Lower lobe of right lung (tissue), 2 donors: Measurements from ENCODE around the gene AQP2. TPM values are rescaled to one million over a fixed set of nuclear protein-coding genes. Genes with fewer than 3 reads are reported as not detected.

Experiments
- ATAC-seq, 2 donors: fragments of 200-7000 bp; cut with Tn5 transposase; one replicate each; pipeline ENCODE4 v1.9.1; 2020 to 2022; ENCODE audit warnings: mild to moderate bottlenecking in 2 of 2, moderate library complexity in 2 of 2
- DNase-seq: peaks from one replicate; pipeline ENCODE4 v3.0.0-alpha.2; 2020
- H3K27ac ChIP-seq: fragments of 200-600 bp; one replicate; pipeline ENCODE4 v1.8.0; 2022
- H3K27me3 ChIP-seq: fragments of 200-600 bp; one replicate; pipeline ENCODE4 v1.8.0; 2022; ENCODE audit warnings: low read depth
- H3K36me3 ChIP-seq: fragments of 200-600 bp; one replicate; pipeline ENCODE4 v1.8.0; 2022; ENCODE audit warnings: mild to moderate bottlenecking
- H3K4me1 ChIP-seq: fragments of 200-600 bp; one replicate; pipeline ENCODE4 v1.8.0; 2022
- H3K4me3 ChIP-seq: fragments of 200-600 bp; one replicate; pipeline ENCODE4 v1.8.0; 2022; ENCODE audit warnings: mild to moderate bottlenecking
- H3K9me3 ChIP-seq: fragments of 200-600 bp; one replicate; pipeline ENCODE4 v1.8.0; 2022
- intact Hi-C: fragments of 100-400 bp; cut with DNase I; formaldehyde crosslinking; loops from one replicate; pipeline ENCODE4 v1.11.0; 2022
- total RNA-seq: library from RNA; stranded (reverse); fragmentation: NEBNext Ultra II Directional; extraction: Animal tissue kit (Norgen Biotek cat#: 25700); gene quantifications from one replicate; pipeline ENCODE4 v1.2.1, GENCODE V29; 2021
- TF ChIP-seq, protein P1 (sequence below): fragments of 200-600 bp; IDR thresholded peaks from one replicate; pipeline ENCODE4 v1.8.0; 2022; ENCODE audit warnings: antibody characterized with exemption, mild to moderate bottlenecking
- donor health status: DM: no; HTN: yes; CAD: no; lungs with severe emphysema.

The AQP2 gene
- total RNA-seq, 1 donor from 2014 or later = not detected

DNA sequence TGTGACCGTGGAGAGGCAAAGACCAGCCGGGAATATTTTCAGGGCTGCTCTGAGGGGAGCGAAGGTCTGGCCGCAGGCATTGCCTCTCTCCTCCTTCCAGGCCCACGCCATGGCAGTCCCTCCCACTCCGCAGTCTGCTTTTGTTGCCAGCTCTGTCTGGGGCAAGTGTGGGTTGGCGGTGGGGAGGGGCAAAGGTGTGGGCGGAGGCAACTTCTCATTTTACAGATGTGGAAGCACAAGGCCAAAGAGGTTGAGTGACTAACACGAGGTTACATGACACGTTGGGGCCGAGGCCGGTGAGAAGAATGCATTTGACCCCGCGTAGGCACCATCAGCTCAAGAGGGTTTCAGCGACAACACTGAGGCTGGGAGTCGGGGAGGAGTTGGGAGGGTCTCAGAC, 40.7 kb upstream of the AQP2 start:
- H3K4me3 ChIP-seq = no peak overlapping the region
- DNase-seq = peak; percentile 81
- no peak overlapping the region for H3K27ac ChIP-seq
- ATAC-seq = peak; percentile 69 to 86
- H3K27me3 ChIP-seq = no peaks in the 10 kb centered on the region
- no peaks in the 10 kb centered on the region for H3K9me3 ChIP-seq
- intact Hi-C loops = no loop called here
- TF ChIP-seq, protein P1, sequence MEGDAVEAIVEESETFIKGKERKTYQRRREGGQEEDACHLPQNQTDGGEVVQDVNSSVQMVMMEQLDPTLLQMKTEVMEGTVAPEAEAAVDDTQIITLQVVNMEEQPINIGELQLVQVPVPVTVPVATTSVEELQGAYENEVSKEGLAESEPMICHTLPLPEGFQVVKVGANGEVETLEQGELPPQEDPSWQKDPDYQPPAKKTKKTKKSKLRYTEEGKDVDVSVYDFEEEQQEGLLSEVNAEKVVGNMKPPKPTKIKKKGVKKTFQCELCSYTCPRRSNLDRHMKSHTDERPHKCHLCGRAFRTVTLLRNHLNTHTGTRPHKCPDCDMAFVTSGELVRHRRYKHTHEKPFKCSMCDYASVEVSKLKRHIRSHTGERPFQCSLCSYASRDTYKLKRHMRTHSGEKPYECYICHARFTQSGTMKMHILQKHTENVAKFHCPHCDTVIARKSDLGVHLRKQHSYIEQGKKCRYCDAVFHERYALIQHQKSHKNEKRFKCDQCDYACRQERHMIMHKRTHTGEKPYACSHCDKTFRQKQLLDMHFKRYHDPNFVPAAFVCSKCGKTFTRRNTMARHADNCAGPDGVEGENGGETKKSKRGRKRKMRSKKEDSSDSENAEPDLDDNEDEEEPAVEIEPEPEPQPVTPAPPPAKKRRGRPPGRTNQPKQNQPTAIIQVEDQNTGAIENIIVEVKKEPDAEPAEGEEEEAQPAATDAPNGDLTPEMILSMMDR = no peak
- no peaks in the 10 kb centered on the region for H3K4me1 ChIP-seq
- H3K36me3 ChIP-seq = no peaks in the 10 kb centered on the region

DNA sequence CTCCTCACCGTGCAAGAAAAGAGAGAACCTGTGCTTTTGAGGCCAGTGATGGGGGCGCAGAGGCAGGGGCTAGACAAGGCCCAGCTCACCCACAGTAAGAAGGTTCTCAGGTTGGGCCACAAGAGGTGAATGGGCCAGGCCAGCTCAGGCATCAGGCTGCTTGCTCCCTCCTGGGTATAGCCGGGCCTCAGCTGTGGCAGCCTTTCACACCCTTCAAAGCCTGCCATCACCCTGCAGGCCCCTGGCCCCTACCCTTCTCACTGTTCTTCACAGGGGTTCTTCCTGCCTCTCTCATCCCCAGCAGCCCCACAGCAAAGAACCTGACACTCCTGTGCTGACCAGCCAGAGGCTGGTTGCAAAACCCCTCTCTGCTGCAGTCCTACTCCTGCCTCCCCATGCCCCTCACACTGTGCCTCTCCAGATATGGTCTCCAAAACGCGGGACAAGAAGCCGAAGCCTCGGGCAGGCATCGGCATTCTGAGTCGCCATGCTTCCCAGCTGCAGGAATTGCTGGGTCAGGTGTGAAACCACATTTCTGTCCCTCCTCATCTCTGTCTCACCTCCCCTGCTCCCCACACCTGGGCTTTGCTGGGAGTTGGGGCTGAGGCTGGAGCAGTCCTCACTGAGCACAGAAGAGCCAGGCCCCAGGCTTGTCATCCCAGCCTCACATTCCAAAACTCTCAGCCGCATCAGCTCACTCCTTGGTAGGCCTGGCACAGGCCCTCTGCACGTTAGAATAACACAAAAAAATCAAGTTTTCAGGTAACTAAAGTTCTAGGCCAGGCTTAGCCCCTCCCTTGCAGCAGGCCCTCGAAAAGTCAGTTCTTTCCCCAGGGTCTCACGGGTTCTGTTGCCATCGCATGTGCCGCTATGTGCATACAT, 40.0 kb upstream of the AQP2 start:
- DNase-seq (peak; percentile 20), ATAC-seq (no peak)

DNA sequence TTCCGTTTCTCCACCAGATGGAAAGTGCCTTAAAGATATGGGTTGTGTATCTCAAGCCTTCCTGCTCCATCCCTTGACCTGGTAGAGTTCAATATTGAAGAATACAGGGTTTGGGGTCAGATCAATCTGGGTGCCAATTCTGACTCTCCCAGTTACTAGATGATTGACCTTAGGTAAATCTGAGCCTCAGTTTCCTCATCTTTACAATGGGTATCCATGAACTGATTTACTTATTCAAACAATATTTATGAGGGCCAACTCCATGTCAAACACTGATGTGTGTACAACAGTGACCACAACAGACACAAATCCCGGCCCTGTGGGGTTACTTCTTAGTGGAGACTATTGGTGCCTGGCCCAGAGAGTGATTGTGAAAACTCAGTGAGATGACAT, 39.3 kb upstream of the AQP2 start:
- ATAC-seq = no peak

More for the DNA sequence above, 40.0 kb upstream of the AQP2 start:
- no peaks in the 10 kb centered on the region for H3K9me3 ChIP-seq
- intact Hi-C loops = no loop called here
- no peak overlapping the region for H3K4me3 ChIP-seq
- H3K27me3 ChIP-seq = no peaks in the 10 kb centered on the region
- H3K27ac ChIP-seq = no peak overlapping the region
- H3K36me3 ChIP-seq = no peaks in the 10 kb centered on the region
- TF ChIP-seq, protein P1 = no peak
- no peaks in the 10 kb centered on the region for H3K4me1 ChIP-seq

DNA sequence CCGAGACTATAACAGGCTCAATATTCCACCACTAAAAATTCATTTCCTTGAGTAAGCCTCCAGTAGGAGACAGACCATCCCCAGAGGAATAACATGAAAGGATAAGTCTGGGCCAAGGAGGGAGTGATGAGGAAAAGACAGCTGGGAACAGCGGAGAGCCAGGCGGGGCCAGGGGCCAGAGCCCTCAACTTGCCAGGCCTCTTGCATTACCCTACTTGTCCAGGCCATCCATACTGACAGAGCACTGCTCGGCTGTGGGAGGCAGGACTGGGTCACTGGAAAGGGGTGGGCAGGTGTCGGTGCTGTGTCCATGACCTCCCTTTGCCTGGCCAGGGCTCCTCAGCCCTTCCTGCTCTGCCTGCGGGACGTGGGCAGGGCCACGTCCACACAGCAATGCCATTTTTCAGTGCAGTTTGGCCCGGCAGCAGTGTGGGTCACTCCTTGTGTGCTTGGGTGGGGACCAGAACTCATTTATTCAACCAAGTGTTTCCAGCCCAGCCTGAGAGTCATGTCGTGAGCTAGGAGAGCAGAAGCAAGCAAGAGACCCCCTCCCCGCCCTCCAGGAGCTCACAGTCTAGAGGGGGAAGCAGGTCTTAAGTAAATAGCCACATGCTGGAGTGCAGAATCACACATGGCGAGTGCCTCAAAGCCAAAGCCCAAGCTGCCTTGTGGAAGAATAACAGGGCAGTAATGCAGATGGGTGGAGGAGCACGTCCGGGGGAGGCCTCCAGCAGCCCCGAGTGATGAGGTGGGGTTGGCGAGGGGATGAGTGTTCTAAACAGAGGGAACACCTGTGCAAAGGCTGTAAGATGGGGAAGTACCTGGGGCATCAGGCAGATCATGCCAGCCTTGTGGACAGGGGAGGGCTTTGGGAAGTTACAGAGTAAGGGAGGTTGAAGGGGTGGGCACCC, 37.9 kb upstream of the AQP2 start:
- Histone ChIP-seq H3K27me3 (no peaks in the 10 kb centered on the region), H3K4me1 (no peaks in the 10 kb centered on the region), H3K4me3 (no peak overlapping the region), H3K9me3 (no peaks in the 10 kb centered on the region), H3K36me3 (no peaks in the 10 kb centered on the region), H3K27ac (no peak overlapping the region)
- intact Hi-C loops = no loop called here
- ATAC-seq (peak in 1 of 2 donors; percentile 7), DNase-seq (no peak)
- TF ChIP-seq, protein P1 = no peak

More for the DNA sequence above, 39.3 kb upstream of the AQP2 start:
- no peak for DNase-seq
- Histone ChIP-seq H3K27me3 (no peaks in the 10 kb centered on the region), H3K4me3 (no peak overlapping the region), H3K4me1 (no peaks in the 10 kb centered on the region), H3K27ac (no peak overlapping the region), H3K36me3 (no peaks in the 10 kb centered on the region), H3K9me3 (no peaks in the 10 kb centered on the region)
- intact Hi-C loops = no loop called here
- TF ChIP-seq, protein P1 = no peak

DNA sequence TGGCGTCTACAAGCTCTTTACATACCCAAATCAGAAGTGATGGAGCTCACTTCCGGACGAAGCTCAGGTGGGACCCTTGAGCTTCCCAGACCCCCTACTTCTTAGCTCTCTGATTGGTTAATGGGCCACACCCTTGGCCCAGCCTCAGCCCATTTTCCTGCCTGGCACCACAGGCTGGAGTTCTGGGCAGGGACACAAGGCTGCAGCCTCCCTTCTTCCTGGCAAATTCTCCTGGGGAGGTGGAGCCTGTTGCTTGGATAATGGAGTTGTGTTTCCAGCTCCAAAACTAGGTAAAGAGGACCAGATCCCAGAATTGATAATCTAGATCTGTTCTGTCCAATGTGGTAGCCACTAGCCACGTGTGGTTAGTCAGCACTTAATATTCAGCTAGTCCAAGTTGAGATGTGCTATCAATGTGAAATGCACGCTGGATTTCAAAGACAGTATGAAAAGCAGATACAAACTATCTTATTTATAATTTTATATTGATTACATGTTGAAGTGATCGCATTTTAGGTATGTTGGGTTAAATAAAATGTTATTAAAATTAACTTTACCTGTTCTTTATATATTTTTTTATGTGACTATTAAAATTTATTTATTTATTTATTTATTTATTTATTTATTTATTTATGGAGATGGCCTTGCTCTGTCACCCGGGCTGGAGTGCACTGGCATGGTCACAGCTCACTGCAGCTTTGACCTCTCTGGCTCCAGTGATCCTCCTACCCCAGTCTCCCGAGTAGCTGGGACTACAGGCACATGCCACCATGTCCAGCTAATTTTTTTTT, 34.2 kb upstream of the AQP2 start:
- DNase-seq (no peak), ATAC-seq (no peak)
- H3K36me3 ChIP-seq = no peaks in the 10 kb centered on the region
- no peak overlapping the region for H3K4me3 ChIP-seq
- H3K27me3 ChIP-seq = no peaks in the 10 kb centered on the region
- intact Hi-C loops = no loop called here
- TF ChIP-seq, protein P1 = no peak
- H3K9me3 ChIP-seq = no peaks in the 10 kb centered on the region
- H3K4me1 ChIP-seq = peaks cover 10% of the 10 kb centered on the region
- no peak overlapping the region for H3K27ac ChIP-seq
